ENCODE results near the gene FLNB. TPM values are rescaled to one million over a fixed set of nuclear protein-coding genes. Genes with fewer than 3 reads are reported as not detected.

The FLNB gene
- total and polyA plus RNA-seq, 10 of the 15 experiments (the other 5 are each of a cell fraction or from before 2014, with no cell fraction given): 13.6 to 51.8 (median 26.4) TPM

DNA sequence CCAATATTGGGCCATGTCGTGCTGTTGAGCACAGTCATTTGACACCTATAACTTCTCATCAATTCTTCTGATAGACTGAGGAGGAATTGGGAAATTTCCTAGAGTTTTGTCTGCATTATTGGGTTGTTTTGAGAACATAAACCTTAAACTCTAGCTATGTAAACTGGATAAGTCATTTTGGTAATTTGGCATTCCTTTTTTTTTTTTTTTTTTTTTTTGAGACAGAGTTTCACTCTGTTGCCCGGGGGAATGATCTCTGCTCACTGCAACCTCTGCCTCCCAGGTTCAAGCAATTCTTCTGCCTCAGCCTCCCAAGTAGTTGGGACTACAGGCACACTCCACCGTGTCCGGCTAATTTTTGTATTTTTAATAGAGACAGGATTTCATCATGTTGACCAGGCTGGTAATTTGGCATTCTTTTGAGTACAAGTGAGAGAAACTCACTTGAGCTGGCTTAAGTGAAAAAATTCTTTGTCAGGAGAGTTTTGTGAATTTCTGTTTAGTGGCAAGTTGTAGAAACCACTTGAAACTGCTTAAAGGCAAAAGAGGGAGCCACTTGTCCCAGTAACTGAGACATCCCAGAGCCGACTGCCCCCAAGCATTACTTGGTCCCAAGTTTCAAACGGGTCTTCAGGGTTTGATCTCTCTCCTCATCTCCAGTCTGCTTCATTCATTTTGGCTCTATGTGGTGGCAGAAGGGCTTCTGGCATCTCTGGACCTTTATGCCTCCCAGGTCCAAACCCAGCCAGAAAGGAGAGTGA, 34.9 kb downstream of the FLNB start:
- H4K20me1 ChIP-seq (ENCODE audit: control insufficient read depth, insufficient read depth): peaks cover 13% of the 10 kb centered on the region
- SMC1A ChIA-PET (ENCODE audit: uncharacterized antibody, unreplicated experiment): interaction anchor here (1.1 to 13.2 kb wide), 10 partner anchors 10 to 131 kb away, joined by 3 to 135 read pairs (median 10); partner anchors contain the start of gene FLNB
- no peak overlapping the region for H2AFZ ChIP-seq (ENCODE audit: control insufficient read depth, low read depth, low read length)
- no peak overlapping the region for H3K27ac ChIP-seq (ENCODE audit: control insufficient read depth, insufficient read depth)
- POLR2A ChIA-PET: interaction anchor here (0.6 to 1.6 kb wide), 7 partner anchors 18 to 135 kb away, joined by 3 to 6 read pairs (median 4); no protein-coding TSS in a partner anchor
- H3K36me3 ChIP-seq (ENCODE audit: control insufficient read depth in 2 of 2, insufficient read depth in 2 of 2, low read length in 1 of 2): no peaks in the 10 kb centered on the region
- RAD21 ChIA-PET (ENCODE audit: unreplicated experiment): interaction anchor here (0.7 to 4.9 kb wide), 8 partner anchors 10 to 84 kb away, joined by 3 to 37 read pairs (median 8); partner anchors contain the start of gene FLNB
- BruUV-seq (replicated peaks): no TSS peak
- 61% methylated on average over 5 of the region's 6 CpGs for WGBS (ENCODE audit: insufficient coverage, insufficient replicate concordance, low lambda C conversion rate, missing lambda C conversion rate)
- no peak overlapping the region for H3K9ac ChIP-seq (ENCODE audit: control insufficient read depth, insufficient read depth, low read length)
- peaks cover 51% of the 10 kb centered on the region for H3K4me1 ChIP-seq (ENCODE audit: control insufficient read depth, insufficient read depth, low read length)
- no peak for DNase-seq (ENCODE audit: low read depth, low spot score)
- intact Hi-C loops (cut with micrococcal nuclease; ENCODE audit: unreplicated experiment) (loop anchor here (5.0 kb wide), 1 partner anchor 69 kb away; no protein-coding TSS in a partner anchor), in situ Hi-C loops (cut with MboI) (no loop called here)
- no peak overlapping the region for H3K4me3 ChIP-seq
- no peaks in the 10 kb centered on the region for H3K27me3 ChIP-seq (replicated peaks in 1 of 2; ENCODE audit: control insufficient read depth in 2 of 2, insufficient read depth in 2 of 2, low read length in 1 of 2)
- CTCF ChIA-PET: interaction anchor here (2.4 kb wide), 1 partner anchor 17 kb away, joined by 10 read pairs; no protein-coding TSS in a partner anchor
- peaks cover 8% of the 10 kb centered on the region for H3K79me2 ChIP-seq (ENCODE audit: control insufficient read depth, insufficient read depth, low read length)
- ATAC-seq: no peak
- no peaks in the 10 kb centered on the region for H3K9me3 ChIP-seq (replicated peaks; ENCODE audit: control insufficient read depth, insufficient read depth, low read length)
- no peak overlapping the region for H3K4me2 ChIP-seq (ENCODE audit: control insufficient read depth, insufficient read depth)
- FAIRE-seq: no peak
- TF ChIP-seq, protein P1, sequence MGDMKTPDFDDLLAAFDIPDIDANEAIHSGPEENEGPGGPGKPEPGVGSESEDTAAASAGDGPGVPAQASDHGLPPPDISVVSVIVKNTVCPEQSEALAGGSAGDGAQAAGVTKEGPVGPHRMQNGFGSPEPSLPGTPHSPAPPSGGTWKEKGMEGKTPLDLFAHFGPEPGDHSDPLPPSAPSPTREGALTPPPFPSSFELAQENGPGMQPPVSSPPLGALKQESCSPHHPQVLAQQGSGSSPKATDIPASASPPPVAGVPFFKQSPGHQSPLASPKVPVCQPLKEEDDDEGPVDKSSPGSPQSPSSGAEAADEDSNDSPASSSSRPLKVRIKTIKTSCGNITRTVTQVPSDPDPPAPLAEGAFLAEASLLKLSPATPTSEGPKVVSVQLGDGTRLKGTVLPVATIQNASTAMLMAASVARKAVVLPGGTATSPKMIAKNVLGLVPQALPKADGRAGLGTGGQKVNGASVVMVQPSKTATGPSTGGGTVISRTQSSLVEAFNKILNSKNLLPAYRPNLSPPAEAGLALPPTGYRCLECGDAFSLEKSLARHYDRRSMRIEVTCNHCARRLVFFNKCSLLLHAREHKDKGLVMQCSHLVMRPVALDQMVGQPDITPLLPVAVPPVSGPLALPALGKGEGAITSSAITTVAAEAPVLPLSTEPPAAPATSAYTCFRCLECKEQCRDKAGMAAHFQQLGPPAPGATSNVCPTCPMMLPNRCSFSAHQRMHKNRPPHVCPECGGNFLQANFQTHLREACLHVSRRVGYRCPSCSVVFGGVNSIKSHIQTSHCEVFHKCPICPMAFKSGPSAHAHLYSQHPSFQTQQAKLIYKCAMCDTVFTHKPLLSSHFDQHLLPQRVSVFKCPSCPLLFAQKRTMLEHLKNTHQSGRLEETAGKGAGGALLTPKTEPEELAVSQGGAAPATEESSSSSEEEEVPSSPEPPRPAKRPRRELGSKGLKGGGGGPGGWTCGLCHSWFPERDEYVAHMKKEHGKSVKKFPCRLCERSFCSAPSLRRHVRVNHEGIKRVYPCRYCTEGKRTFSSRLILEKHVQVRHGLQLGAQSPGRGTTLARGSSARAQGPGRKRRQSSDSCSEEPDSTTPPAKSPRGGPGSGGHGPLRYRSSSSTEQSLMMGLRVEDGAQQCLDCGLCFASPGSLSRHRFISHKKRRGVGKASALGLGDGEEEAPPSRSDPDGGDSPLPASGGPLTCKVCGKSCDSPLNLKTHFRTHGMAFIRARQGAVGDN (IDR thresholded peaks at IDR 0.05): no peak
- TF ChIP-seq YBX1 (IDR thresholded peaks at IDR 0.05): no peak
- TF ChIP-seq ASH2L (IDR thresholded peaks at IDR 0.05; ENCODE audit: borderline replicate concordance, low read depth): no peak
- TF ChIP-seq, protein P2, sequence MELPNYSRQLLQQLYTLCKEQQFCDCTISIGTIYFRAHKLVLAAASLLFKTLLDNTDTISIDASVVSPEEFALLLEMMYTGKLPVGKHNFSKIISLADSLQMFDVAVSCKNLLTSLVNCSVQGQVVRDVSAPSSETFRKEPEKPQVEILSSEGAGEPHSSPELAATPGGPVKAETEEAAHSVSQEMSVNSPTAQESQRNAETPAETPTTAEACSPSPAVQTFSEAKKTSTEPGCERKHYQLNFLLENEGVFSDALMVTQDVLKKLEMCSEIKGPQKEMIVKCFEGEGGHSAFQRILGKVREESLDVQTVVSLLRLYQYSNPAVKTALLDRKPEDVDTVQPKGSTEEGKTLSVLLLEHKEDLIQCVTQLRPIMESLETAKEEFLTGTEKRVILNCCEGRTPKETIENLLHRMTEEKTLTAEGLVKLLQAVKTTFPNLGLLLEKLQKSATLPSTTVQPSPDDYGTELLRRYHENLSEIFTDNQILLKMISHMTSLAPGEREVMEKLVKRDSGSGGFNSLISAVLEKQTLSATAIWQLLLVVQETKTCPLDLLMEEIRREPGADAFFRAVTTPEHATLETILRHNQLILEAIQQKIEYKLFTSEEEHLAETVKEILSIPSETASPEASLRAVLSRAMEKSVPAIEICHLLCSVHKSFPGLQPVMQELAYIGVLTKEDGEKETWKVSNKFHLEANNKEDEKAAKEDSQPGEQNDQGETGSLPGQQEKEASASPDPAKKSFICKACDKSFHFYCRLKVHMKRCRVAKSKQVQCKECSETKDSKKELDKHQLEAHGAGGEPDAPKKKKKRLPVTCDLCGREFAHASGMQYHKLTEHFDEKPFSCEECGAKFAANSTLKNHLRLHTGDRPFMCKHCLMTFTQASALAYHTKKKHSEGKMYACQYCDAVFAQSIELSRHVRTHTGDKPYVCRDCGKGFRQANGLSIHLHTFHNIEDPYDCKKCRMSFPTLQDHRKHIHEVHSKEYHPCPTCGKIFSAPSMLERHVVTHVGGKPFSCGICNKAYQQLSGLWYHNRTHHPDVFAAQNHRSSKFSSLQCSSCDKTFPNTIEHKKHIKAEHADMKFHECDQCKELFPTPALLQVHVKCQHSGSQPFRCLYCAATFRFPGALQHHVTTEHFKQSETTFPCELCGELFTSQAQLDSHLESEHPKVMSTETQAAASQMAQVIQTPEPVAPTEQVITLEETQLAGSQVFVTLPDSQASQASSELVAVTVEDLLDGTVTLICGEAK (IDR thresholded peaks at IDR 0.05; ENCODE audit: borderline replicate concordance): no peak
- TF ChIP-seq, protein P3, sequence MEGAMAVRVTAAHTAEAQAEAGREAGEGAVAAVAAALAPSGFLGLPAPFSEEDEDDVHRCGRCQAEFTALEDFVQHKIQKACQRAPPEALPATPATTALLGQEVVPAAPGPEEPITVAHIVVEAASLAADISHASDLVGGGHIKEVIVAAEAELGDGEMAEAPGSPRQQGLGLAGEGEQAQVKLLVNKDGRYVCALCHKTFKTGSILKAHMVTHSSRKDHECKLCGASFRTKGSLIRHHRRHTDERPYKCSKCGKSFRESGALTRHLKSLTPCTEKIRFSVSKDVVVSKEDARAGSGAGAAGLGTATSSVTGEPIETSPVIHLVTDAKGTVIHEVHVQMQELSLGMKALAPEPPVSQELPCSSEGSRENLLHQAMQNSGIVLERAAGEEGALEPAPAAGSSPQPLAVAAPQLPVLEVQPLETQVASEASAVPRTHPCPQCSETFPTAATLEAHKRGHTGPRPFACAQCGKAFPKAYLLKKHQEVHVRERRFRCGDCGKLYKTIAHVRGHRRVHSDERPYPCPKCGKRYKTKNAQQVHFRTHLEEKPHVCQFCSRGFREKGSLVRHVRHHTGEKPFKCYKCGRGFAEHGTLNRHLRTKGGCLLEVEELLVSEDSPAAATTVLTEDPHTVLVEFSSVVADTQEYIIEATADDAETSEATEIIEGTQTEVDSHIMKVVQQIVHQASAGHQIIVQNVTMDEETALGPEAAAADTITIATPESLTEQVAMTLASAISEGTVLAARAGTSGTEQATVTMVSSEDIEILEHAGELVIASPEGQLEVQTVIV (IDR thresholded peaks at IDR 0.05; ENCODE audit: borderline replicate concordance, partially characterized antibody): no peak
- no peak for TF ChIP-seq FOXM1 (IDR thresholded peaks at IDR 0.05; ENCODE audit: low read depth, low read length)
- no peak for TF ChIP-seq JUNB (IDR thresholded peaks at IDR 0.05)

All from GM12878 (cell line).